ENCODE measurements around the gene CTTNBP2.

Gene CTTNBP2

DNA sequence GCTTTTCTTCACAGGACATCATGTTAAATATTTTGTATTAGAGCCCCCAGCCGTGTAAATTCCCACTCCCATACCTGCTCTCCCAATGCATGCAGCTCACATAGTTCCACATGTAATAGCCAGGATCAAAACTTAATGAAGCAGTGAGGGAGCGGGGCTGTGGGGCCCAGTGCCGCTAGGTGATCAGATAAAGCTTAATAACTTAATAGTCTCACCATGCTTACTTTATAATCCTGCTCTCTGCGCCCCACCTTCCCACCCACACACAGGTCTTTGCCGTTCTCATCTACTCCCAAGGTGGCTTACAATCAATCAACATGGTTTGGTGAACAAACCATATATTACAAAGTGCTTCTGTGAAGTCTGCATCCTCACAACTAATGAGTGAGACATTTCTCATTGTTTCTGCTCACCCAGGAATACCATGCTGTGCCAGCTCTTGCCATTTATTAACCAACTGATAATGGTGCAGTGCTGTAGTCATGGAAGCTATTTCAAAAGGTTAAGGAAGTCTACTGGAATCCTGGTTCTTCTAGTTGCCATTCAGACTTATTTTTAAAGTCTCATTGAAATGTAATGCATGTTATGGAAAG lies 156.4 kb downstream of the CTTNBP2 start:
- TF ChIP-seq, protein P1, sequence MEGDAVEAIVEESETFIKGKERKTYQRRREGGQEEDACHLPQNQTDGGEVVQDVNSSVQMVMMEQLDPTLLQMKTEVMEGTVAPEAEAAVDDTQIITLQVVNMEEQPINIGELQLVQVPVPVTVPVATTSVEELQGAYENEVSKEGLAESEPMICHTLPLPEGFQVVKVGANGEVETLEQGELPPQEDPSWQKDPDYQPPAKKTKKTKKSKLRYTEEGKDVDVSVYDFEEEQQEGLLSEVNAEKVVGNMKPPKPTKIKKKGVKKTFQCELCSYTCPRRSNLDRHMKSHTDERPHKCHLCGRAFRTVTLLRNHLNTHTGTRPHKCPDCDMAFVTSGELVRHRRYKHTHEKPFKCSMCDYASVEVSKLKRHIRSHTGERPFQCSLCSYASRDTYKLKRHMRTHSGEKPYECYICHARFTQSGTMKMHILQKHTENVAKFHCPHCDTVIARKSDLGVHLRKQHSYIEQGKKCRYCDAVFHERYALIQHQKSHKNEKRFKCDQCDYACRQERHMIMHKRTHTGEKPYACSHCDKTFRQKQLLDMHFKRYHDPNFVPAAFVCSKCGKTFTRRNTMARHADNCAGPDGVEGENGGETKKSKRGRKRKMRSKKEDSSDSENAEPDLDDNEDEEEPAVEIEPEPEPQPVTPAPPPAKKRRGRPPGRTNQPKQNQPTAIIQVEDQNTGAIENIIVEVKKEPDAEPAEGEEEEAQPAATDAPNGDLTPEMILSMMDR (IDR thresholded peaks at IDR 0.05): no peak

DNA sequence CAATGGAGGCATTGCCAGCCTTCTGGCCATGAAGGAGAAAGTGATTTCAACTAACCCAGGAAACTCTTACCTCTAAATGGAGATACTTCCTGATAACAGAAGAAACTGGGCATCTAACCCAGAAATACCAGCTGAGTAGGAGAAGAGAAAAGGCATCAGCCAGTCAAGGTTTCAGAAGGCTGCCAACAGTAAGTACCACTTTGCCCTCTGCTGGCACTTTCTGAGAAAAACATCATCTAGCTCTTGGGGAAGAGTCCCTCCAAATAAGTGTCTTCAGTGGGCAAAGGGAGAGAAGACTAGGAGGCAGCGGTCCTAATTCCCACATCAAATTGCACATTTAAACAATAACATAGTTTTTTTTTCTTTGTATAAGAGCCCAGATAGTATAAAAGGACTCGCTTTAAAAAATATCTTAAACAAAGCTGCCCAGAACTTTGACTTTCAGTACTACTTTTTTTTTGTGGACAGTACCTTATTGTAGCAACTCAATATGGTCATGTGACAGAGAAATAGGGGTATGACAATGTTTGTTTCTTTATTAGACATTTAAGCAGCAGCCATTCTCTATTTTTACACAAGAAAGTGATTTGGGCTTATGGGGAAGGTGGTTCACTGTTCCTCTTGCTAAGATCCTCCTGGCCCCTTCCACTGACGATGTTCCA lies 157.3 kb downstream of the CTTNBP2 start:
- TF ChIP-seq, protein P1 (IDR thresholded peaks at IDR 0.05): peak; percentile 73

DNA sequence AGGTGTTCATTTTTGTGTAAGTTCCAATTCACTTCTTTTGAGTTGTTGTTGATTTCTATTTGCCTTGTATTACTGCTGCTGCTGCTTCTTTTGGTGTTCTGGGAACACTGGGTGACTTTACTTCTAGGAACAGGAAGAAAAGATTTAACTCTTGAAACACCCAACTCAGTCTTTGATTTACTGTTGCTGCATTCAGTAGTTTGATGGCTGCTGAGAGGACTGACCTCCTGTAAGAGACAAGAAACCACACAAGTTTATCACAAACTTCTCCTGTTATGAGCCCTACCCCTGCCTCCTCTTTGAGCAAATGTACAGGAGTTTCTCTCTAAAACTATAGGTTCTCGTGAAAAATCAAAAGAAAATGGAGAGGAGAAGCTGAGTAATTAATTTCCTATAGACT lies 161.7 kb downstream of the CTTNBP2 start:
- TF ChIP-seq, protein P1 (IDR thresholded peaks at IDR 0.05): no peak

DNA sequence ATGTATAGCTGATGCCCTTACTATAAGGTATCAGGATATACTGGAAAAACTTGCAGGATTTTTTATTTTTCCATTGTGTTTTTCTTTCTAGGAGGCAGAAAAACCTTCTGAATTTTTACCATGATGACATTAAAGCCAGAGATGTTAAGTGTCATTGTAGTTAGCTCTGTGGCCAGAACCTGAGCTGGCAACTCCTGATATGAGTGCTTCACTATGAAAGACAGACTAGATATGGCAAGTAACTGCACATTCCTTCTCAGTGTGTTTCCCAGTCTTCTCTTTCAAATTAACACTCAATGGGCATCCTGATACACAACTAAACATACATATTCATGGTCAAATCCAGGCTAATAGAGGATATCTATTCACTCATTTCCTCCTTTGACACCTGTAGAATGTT lies 166.2 kb downstream of the CTTNBP2 start:
- TF ChIP-seq, protein P1 (IDR thresholded peaks at IDR 0.05): no peak

DNA sequence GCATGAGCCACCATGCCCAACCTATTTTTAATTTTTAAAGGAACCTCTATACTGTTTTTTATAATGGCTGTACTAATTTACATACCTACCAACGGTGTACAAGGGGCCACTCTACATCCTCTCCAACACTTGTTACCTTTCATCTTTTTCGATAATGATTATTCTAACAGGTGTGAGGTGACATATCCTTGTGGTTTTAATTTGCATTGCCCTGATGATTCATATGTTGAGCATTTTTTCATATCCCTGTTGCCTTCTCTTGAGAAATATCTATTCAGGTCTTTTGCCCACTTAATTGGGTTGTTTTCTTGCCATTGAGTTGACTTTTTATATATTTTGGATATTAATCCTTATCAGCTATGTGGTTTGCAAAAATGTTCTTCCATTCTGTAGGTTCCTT lies 167.0 kb downstream of the CTTNBP2 start:
- TF ChIP-seq, protein P1 (IDR thresholded peaks at IDR 0.05): no peak

DNA sequence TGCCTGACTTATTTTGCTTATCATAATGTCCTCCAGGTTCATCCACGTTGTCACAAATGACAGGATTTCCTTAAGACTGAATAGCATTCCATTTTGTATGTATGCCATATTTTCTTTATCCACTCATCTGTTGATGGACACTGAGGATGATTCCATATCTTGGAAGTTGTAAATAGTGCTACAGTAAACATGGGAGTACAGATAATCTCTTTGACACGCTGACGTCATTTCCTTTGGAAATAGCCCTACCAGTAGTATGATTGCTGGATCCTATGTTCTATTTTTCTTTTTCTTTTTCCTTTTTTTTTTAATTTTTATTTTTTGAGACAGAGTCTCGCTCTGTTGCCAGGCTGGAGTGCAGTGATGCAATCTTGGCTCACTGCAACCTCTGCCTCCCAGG lies 167.6 kb downstream of the CTTNBP2 start:
- TF ChIP-seq, protein P1 (IDR thresholded peaks at IDR 0.05): no peak

DNA sequence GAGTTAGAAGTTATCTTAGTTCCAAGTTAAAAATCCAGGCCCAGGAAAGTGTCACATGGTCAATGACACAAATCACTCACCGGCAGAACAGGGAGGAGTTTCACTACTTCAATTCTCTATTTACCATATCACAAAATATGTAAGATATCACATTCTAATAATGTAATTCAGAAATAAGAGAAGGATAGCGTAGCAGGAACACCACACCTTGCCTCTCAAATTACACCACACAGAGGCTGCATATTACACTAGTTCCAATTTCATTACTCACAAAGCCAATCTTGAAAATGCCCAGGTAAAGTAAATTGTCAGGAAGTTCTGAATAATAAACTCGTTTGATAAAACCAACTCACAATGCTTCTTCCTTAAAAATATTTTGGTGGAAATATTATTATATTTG lies 169.2 kb downstream of the CTTNBP2 start:
- TF ChIP-seq, protein P1 (IDR thresholded peaks at IDR 0.05): no peak
